ENCODE measurements around the gene ZCCHC9.
A peak's percentile ranks its signal among the peaks of the same experiment; 100 is the strongest.
"Not testable (repeated sequence)": the region's sequence is repeated elsewhere in the genome, so short reads cannot be mapped to it uniquely, and the experiment has no call there.

ZCCHC9 gene

DNA sequence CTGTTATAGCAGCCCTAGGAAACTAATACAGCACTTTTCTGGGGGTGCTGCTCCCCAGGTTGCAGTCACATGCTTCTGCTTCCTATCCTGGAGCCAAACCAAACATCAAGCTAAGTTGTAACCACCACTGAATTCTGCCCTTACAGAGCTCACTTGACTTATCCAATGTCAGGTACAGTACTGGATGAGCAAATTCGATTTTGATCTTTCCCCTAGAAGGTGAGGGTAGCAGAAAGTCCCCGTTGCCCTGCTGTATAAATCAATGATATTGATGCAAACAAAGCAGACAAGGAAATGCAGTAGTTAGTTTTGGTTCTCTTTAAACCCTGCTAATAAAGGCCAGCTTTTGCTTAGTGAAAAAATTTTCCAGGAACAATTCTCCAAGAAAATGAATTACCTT is 36.4 kb downstream of the ZCCHC9 start:
- no peak for DNase-seq
- Mint-ChIP-seq H3K4me1 (peaks cover 8% of the 10 kb centered on the region), H3K27ac (no peak overlapping the region), H3K4me3 (no peak overlapping the region), H3K9me3 (peaks cover 4% of the 10 kb centered on the region), H3K36me3 (ENCODE audit: low read depth) (no peaks in the 10 kb centered on the region), H3K27me3 (ENCODE audit: low read depth, poor library complexity) (no peaks in the 10 kb centered on the region)
- TF ChIP-seq, protein P1, sequence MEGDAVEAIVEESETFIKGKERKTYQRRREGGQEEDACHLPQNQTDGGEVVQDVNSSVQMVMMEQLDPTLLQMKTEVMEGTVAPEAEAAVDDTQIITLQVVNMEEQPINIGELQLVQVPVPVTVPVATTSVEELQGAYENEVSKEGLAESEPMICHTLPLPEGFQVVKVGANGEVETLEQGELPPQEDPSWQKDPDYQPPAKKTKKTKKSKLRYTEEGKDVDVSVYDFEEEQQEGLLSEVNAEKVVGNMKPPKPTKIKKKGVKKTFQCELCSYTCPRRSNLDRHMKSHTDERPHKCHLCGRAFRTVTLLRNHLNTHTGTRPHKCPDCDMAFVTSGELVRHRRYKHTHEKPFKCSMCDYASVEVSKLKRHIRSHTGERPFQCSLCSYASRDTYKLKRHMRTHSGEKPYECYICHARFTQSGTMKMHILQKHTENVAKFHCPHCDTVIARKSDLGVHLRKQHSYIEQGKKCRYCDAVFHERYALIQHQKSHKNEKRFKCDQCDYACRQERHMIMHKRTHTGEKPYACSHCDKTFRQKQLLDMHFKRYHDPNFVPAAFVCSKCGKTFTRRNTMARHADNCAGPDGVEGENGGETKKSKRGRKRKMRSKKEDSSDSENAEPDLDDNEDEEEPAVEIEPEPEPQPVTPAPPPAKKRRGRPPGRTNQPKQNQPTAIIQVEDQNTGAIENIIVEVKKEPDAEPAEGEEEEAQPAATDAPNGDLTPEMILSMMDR (IDR thresholded peaks at IDR 0.05): no peak

- not testable (repeated sequence) for H3K27me3 Mint-ChIP-seq (ENCODE audit: low read depth, poor library complexity); H3K4me3 Mint-ChIP-seq; H3K4me1 Mint-ChIP-seq; H3K9me3 Mint-ChIP-seq; DNase-seq; H3K36me3 Mint-ChIP-seq (ENCODE audit: low read depth); H3K27ac Mint-ChIP-seq
These were observed 36.8 kb downstream of the ZCCHC9 start for GRCh38 chr5:81338213-81338612.

DNA sequence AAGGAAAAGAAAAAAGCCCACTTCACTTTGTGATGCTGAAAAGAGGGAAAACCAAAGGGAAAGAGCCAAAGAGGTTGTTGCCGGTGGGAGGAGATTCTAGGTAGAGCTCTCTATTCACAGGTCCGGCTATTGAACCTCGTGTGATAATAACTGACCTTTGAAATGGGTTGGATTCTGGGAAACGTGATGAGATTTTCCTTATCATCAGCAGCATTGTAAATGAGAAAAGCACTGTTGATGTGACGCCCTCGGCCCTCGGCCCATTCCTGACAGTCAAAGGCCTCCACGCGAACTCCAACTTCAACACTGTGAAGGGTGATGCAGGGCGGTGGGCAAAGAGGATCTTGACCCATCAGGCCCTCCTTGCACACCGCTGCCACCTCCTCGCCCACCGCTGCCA is 43.3 kb downstream of the ZCCHC9 start:
- Mint-ChIP-seq H3K9me3 (no peaks in the 10 kb centered on the region), H3K36me3 (ENCODE audit: low read depth) (no peaks in the 10 kb centered on the region), H3K27me3 (ENCODE audit: low read depth, poor library complexity) (no peaks in the 10 kb centered on the region), H3K4me1 (peaks cover 5% of the 10 kb centered on the region), H3K27ac (no peak overlapping the region), H3K4me3 (no peak overlapping the region)
- no peak for DNase-seq
- TF ChIP-seq, protein P1 (IDR thresholded peaks at IDR 0.05): no peak

DNA sequence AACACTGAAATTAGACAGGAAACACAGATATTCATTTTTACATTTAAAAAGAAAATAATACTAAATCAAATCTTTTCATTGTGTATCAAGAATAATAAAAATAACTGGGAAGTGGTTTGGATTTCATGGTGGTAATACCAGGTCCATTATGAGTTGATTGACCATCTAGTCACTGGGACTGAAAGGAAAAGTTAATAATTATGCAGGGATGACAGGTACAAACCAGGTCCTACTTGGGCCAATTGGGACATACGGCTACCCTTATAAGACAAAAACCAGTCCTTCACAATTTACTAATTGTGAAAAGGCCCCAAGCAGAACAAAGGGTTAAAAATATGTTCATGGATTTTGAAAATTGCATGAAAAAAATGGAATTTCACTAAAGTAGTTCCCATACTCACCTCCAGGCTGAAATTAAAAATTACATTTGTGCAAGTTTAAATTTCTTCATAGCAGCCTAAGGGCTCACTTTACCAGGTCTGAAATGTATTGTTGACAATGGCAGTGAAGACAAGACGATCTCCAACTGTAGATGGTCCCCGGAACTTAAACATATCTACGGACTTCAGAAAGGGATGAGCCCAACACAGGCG is 44.1 kb downstream of the ZCCHC9 start:
- no peaks in the 10 kb centered on the region for H3K9me3 Mint-ChIP-seq
- no peaks in the 10 kb centered on the region for H3K27me3 Mint-ChIP-seq (ENCODE audit: low read depth, poor library complexity)
- DNase-seq: no peak
- TF ChIP-seq, protein P1 (IDR thresholded peaks at IDR 0.05): no peak
- H3K36me3 Mint-ChIP-seq (ENCODE audit: low read depth): no peaks in the 10 kb centered on the region
- peaks cover 5% of the 10 kb centered on the region for H3K4me1 Mint-ChIP-seq
- no peak overlapping the region for H3K27ac Mint-ChIP-seq
- H3K4me3 Mint-ChIP-seq: no peak overlapping the region

DNA sequence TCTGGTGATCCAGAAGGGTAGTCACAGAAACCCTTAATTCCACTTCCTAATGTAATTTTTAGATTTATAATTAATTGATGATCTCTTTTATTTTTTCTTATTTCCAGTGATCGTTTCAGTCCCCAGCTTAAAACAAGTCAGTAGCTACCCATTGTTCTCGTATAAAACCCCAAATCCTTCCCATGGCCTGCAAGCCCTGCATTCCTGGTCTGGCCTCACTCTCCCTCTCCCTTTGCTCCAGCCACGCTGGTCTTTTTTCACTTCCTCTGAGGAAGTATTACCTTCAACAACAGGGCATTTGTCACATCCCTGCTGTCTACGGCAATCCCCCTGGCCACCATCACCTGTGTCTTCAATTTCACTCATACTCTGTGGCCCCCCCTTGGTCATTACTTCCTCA is 47.8 kb downstream of the ZCCHC9 start:
- Mint-ChIP-seq H3K4me1 (peaks cover 5% of the 10 kb centered on the region), H3K27me3 (ENCODE audit: low read depth, poor library complexity) (no peaks in the 10 kb centered on the region), H3K27ac (peak overlapping the region; percentile 20), H3K9me3 (no peaks in the 10 kb centered on the region), H3K4me3 (no peak overlapping the region), H3K36me3 (ENCODE audit: low read depth) (no peaks in the 10 kb centered on the region)
- DNase-seq: no peak
- TF ChIP-seq, protein P1 (IDR thresholded peaks at IDR 0.05): no peak

DNA sequence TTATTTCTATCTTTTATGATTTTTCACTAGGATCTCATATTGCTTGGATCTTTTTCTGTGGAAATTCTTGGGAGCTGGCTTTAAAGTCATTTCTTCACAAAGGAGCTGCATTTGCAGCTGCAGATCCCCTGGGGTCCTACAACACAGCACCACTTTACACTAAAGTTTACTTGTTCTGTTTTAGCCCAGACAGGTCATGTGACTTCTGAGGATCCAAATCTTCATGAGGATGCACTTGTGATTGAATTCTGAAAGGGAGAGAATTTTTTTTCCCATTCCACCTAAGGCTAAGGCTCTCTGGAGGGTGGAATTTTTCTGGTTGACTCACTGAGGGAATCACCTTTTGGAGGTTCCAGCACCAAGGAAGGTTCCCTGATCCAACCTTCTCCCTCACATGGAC is 49.1 kb downstream of the ZCCHC9 start:
- Mint-ChIP-seq H3K4me3 (no peak overlapping the region), H3K27ac (no peak overlapping the region), H3K27me3 (ENCODE audit: low read depth, poor library complexity) (no peaks in the 10 kb centered on the region), H3K9me3 (no peaks in the 10 kb centered on the region), H3K4me1 (peaks cover 5% of the 10 kb centered on the region), H3K36me3 (ENCODE audit: low read depth) (no peaks in the 10 kb centered on the region)
- TF ChIP-seq, protein P1 (IDR thresholded peaks at IDR 0.05): no peak
- DNase-seq: no peak
